NCI-H526 treated with DMSO at 0.1 percent for 48 hours (cell line): Measurements from ENCODE around the gene RHBDF2.
A peak's percentile ranks its signal among the peaks of the same experiment; 100 is the strongest.

Experiments used
- DNase-seq: peaks from one replicate; lab custom pipeline; 2025; lab: John Stamatoyannopoulos, UW

Gene RHBDF2

GRCh38 chr17:76437467-76438402 is 63.5 kb downstream of the RHBDF2 start:
- DNase-seq, result peak; percentile 75

GRCh38 chr17:76435751-76436150 is 65.5 kb downstream of the RHBDF2 start:
- no peak for DNase-seq

GRCh38 chr17:76434870-76435269 is 66.4 kb downstream of the RHBDF2 start:
- no peak for DNase-seq

DNA sequence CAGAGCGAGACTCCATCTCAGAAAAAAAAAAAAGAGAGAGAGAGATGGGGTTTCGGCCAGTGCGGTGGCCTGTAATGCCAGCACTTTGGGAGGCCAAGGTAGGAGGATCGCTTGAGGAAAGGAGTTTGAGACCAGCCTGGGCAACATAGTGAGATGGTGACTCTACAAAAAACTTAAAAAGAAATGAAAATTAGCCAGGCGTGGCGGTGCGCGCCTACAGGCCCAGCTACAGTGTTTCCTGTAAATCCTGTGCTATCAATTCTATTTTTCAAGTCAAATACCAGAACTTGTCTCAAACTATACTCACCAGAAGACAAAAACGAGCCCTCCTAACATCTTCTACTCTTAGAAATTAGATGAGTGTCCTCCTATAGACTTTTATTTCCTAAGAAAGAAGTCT is 67.5 kb downstream of the RHBDF2 start:
- DNase-seq, result no peak

DNA sequence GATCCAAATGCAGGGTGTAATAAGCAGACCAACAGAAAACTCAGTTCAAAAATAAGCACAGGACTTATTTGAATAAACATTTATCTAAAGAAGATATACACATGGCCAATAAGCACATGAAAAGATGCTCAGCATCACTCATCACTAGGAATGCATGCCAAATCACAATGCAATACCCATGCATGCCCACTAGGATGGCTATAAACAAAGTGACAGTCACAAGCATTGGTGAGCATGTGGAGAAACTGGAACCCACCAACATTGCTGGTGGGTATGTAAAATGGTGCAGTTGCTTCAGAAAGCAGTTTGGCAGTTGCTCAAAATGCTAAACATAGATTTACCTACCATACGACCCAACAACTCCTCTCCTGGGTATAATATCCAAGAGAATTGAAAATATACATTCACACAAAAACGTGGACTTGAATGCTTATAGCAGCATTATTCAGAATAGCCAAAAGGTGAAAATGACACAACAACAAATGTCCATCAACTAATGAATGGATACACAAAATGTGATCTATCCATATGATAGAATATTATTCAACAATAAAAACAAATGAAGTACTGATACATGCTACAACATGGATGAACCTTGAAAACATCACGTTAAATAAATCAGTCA is 68.4 kb downstream of the RHBDF2 start:
- no peak for DNase-seq

GRCh38 chr17:76432004-76432403 is 69.2 kb downstream of the RHBDF2 start:
- no peak for DNase-seq

DNA sequence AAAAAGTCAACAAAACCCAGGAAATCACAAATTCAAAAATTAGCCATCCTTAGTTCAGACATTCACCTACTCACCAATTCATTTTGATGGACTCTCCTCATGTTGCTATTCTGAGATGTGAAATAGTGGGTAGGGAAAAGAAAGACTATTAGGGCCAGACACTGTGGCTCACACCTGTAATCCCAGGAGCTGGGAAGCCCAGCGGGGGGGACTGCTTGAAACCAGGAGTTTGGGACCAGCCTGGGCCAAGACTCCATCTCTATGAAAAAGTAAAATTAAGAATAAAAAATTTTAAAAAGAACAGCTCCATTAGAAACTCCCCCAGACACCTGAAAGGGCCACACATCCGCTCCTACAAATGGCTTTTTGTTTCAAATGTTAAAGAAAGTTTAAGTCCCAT is 69.7 kb downstream of the RHBDF2 start:
- DNase-seq, result no peak

GRCh38 chr17:76428511-76428910 is 72.7 kb downstream of the RHBDF2 start:
- no peak for DNase-seq

DNA sequence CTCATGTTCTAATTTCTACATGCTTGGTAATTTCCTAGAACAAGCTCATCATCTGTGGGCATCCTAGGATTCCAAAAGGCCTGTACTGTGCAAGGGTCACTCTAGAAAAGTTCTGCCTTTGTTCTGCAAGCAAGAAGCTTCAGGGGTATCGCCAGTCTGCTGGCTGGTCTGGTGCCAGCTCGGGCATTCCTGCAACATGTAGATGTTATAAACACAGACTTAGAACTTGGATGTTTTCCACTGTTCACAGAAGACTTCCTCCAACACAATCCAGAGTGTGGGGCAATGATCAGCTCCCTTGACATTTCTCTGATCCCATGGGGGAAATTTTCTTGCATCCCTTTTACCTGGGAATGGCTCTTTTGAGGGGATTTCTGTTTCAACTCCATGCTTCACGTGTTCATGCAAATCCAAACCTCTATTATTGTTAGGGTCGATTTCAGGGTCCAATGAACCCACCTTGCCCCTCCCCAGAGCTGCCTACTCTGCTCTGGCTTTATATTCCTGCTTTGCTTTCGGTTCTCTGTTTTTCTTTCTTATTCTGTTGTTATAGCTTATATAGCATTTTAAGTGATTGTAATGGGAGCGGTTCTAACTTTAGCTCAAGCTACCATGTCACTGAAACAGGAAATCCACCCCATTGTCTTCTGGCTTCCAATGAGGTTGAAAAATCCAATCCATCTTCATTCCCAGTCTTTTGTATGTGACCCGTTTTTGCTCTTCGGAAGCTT is 73.6 kb downstream of the RHBDF2 start:
- DNase-seq, result peak; percentile 28

GRCh38 chr17:76426853-76427252 is 74.4 kb downstream of the RHBDF2 start:
- no peak for DNase-seq

- DNase-seq, result no peak
Observed at GRCh38 chr17:76422860-76423259, 78.4 kb downstream of the RHBDF2 start.

DNA sequence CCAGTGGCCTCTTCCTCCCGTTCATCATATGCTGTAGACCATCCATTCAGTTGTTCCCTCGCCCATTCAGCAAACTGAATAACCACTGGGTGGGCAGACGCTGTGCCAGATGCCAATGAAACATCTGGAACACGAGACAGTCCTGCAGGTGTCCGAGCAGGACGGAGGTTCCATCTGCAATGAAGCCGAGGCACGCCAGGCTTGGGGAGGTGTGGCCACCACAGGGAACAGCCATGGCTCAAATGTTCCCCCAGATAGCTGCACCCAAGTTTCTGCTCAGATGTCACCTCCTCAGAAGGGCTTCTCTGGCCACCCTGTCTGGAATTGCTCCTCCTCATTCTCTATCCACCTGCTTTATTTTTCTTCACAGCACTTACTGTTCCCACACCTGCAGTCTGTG is 78.8 kb downstream of the RHBDF2 start:
- DNase-seq, result no peak

DNA sequence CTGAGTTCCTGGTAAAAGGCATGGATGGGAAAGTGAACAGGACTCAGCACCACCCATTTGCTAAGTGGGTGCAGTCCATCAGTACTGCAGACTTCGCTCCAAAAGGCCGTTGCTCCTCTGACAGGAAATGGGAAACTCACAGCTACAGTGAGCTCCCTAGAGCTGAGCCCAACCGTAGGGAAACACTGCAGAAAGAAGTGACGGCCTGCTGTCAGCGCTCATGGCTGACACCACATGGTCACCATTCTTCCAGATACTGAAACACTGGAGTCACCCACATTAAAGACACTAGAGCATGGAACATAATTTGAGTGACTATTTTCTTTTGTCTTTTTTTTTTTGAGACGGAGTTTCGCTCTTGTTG is 80.2 kb downstream of the RHBDF2 start:
- DNase-seq, result no peak
